Tibial nerve (tissue), 4 donors: ENCODE data around the gene MIEF2.

ENCODE experiments used
- EP300 ChIP-seq, 2 donors: sonication (generic); formaldehyde crosslinking; IDR thresholded peaks; one replicate each; pipeline ENCODE4 v1.6.1; 2017; ENCODE audit warnings: antibody characterized with exemption in 2 of 2, mild to moderate bottlenecking in 1 of 2
- TF ChIP-seq, protein P1 (sequence below), 5 experiments: fragments of 200-600 bp in 3 of 5; fragments of 450-650 bp in 2 of 5; sonication (generic) in 3 of 5; IDR thresholded peaks; one replicate each; pipeline ENCODE4 v1.5.1; 2016 to 2019; ENCODE audit warnings: antibody characterized with exemption in 5 of 5, mild to moderate bottlenecking in 3 of 5, moderate library complexity in 2 of 5

DNA sequence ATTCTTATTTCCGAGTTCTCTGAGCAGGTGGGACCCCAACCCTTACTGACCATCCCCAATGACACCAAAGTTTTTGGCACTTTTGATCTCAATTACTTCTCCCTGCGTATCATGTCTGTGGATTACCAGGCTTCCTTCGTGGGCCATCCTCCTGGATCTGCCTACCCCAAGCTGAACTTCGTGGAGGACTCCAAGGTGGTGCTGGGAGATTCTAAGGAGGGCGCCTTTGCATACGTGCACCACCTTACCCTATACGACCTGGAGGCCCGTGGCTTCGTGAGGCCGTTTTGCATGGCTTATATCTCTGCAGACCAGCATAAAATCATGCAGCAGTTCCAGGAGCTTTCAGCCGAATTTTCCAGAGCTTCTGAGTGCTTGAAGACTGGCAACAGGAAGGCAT lies 55.5 kb downstream of the MIEF2 start:
- no peak for TF ChIP-seq EP300 (IDR thresholded peaks at IDR 0.05)
- TF ChIP-seq, protein P1, sequence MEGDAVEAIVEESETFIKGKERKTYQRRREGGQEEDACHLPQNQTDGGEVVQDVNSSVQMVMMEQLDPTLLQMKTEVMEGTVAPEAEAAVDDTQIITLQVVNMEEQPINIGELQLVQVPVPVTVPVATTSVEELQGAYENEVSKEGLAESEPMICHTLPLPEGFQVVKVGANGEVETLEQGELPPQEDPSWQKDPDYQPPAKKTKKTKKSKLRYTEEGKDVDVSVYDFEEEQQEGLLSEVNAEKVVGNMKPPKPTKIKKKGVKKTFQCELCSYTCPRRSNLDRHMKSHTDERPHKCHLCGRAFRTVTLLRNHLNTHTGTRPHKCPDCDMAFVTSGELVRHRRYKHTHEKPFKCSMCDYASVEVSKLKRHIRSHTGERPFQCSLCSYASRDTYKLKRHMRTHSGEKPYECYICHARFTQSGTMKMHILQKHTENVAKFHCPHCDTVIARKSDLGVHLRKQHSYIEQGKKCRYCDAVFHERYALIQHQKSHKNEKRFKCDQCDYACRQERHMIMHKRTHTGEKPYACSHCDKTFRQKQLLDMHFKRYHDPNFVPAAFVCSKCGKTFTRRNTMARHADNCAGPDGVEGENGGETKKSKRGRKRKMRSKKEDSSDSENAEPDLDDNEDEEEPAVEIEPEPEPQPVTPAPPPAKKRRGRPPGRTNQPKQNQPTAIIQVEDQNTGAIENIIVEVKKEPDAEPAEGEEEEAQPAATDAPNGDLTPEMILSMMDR (IDR thresholded peaks at IDR 0.05) = no peak
